Thymus (tissue), 11 donors: ENCODE results near the gene KCNQ4. TPM values are rescaled to one million over a fixed set of nuclear protein-coding genes. Genes with fewer than 3 reads are reported as not detected.

ENCODE experiments used
- DNase-seq, 9 donors: peaks; one replicate each; pipeline ENCODE4 v3.0.0-alpha.2; 2013; ENCODE audit warnings: low spot score in 9 of 9, low read depth in 6 of 9, missing footprints in 1 of 9
- H3K27ac ChIP-seq, 2 donors: one replicate each; pipeline ENCODE4 v1.5.1; 2013; ENCODE audit warnings: control low read depth in 1 of 2, low read depth in 1 of 2, low read length in 1 of 2, mild to moderate bottlenecking in 1 of 2, moderate library complexity in 1 of 2
- H3K27me3 ChIP-seq, 2 donors: one replicate each; pipeline ENCODE4 v1.5.1; 2013; ENCODE audit warnings: low read length in 1 of 2; ENCODE audit not compliant: control insufficient read depth in 2 of 2, insufficient read depth in 1 of 2
- H3K36me3 ChIP-seq, 2 donors: one replicate each; pipeline ENCODE4 v1.5.1; 2013; ENCODE audit warnings: low read length in 1 of 2, mild to moderate bottlenecking in 1 of 2, moderate library complexity in 1 of 2; ENCODE audit not compliant: control insufficient read depth in 2 of 2, insufficient read depth in 2 of 2
- H3K4me1 ChIP-seq, 2 donors: one replicate each; pipeline ENCODE4 v1.5.1; 2013; ENCODE audit warnings: low read length in 2 of 2; ENCODE audit not compliant: control insufficient read depth in 2 of 2, insufficient read depth in 2 of 2
- H3K4me3 ChIP-seq, 2 donors: one replicate each; pipeline ENCODE4 v1.5.1; 2013; ENCODE audit warnings: low read length in 2 of 2, control low read depth in 1 of 2, mild to moderate bottlenecking in 1 of 2
- H3K9me3 ChIP-seq, 2 donors: one replicate each; pipeline ENCODE4 v1.5.1; 2013; ENCODE audit warnings: low read length in 1 of 2, mild to moderate bottlenecking in 1 of 2; ENCODE audit not compliant: control insufficient read depth in 2 of 2, insufficient read depth in 1 of 2
- WGBS: extraction: QIAGEN DNeasy Blood & Tissue Kit; methylation state at CpG from one replicate; pipeline ENCODE4 v1.1.7; 2013; 5-methylcytosine and 5-hydroxymethylcytosine counted together
- polyA plus RNA-seq: library from polyadenylated mRNA; stranded (reverse); fragments of 200-250 nt; gene quantifications from one replicate; pipeline ENCODE4 v1.2.3, GENCODE V29; 2013
- total RNA-seq: library from RNA; stranded (reverse); fragments of 120-200 nt; gene quantifications from one replicate; pipeline ENCODE4 v1.2.4, GENCODE V29; 2013
- donor health status: healthy.

KCNQ4 gene
- total and polyA plus RNA-seq, 2 donors, result 0.47 to 1.1 TPM

DNA sequence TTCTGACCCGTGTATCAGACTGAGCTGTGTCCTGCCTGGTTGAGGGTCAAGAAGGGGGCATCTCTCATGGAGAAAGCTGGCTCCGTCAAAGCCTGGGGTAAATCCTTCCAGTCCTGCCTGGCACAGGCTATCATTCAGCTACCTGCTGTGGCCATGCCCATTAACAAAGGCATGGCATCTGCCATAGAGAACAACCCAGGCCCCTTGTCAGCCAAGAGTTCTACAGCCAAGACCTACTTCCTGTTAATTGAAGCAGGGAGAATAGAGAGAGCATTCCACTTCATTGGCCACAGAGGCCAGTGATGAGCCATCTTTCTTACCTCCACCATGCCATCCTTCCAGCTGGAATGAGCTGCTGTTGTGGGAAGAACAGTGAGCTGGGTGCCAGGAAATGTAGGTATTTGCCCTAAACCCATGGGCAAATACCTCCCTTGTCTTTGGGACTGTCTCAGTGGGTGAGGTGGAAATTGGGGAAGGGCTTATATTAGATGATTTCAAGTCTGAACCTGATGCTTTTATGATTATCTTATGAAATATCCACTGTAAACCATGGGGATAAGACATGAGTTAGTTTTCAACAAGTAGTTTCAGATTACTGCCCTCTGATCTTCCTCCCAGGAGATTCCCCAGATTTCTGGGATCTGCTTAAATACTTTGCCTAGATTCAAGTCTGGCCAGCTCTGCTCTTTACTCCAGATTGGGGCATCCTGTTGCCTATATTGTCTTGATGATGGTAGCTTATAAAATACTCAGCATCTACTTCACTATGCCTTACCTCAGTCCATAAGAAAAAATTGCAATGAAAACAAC lies 11.2 kb upstream of the KCNQ4 start:
- H3K9me3 ChIP-seq, result peaks cover 2 to 9% of the 10 kb centered on the region in 2 donors
- H3K27ac ChIP-seq, result no peak overlapping the region
- WGBS, result 97% methylated on average over 2 of the region's 2 CpGs
- peaks cover 0 to 9% of the 10 kb centered on the region in 2 donors for H3K4me1 ChIP-seq
- no peak overlapping the region for H3K4me3 ChIP-seq
- H3K27me3 ChIP-seq, result no peaks in the 10 kb centered on the region
- peaks cover 55 to 68% of the 10 kb centered on the region in 2 donors for H3K36me3 ChIP-seq
- DNase-seq, result no peak

DNA sequence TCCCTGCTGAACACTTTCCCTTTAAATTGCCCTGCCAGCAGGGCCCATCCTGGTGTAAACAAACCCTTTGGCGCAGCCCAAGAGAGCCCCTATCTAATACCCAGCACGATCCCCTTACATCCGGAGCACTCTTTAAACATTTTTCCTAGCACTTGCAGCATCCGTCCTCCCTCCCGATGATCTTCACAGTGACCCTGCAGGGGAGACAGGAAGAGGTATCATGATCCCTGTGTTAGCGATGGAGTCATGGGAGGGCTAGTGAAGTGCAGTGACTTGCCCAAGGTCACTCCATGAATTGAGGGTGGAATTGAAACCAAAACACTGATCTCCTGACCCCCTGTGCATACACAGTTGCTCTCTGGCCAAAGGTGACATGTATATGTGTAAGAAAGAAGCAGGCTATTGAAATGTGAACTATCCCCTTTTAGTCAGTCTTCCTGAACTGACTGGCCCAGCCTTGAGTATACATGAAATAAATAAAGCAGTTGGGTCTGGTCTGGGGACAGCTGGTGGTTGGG lies 9.8 kb upstream of the KCNQ4 start:
- H3K4me3 ChIP-seq, result no peak overlapping the region
- peaks cover 0 to 9% of the 10 kb centered on the region in 2 donors for H3K4me1 ChIP-seq
- peaks cover 2 to 9% of the 10 kb centered on the region in 2 donors for H3K9me3 ChIP-seq
- H3K27me3 ChIP-seq, result no peaks in the 10 kb centered on the region
- H3K36me3 ChIP-seq, result peaks cover 46 to 54% of the 10 kb centered on the region in 2 donors
- WGBS, result 93% methylated on average over 6 of the region's 6 CpGs
- no peak for DNase-seq
- H3K27ac ChIP-seq, result no peak overlapping the region

DNA sequence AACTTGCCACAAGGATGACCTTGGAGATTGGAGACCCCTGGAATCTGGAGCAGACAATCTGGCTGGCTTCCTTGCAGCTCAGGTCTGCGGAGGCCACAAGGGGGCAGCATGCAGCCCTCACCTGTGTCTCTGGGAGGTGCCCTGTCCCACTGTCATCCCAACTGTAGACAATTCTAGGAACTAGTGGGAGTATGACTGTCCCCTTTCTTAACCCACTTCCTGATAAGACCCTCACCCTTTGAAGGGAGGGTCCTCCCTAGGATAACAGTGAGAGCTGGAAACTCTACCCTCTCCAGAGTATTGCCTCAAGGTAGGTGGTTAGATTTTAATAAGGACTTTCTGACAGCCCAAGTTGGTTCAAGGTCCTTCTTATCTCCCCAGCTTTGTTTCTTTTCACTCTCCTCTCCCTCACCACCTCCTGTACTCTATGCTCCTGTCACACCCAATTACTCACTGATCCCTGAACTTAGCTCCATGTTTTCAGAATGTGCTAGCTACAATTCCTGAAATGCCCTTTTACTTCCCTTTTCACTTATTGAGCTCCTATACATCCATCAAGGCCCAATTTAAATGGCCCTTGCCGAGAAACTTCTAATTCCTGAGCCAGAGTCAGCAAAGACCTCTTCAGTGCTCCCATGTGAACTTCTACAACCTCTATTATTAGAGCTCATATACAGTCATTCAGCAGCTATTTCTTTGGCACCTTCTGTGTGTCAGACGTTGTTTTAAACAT lies 9.2 kb upstream of the KCNQ4 start:
- Histone ChIP-seq H3K4me1 (peaks cover 0 to 9% of the 10 kb centered on the region in 2 donors), H3K9me3 (peaks cover 2 to 9% of the 10 kb centered on the region in 2 donors), H3K4me3 (no peak overlapping the region), H3K27ac (no peak overlapping the region), H3K27me3 (no peaks in the 10 kb centered on the region), H3K36me3 (peaks cover 39 to 48% of the 10 kb centered on the region in 2 donors)
- peak in 4 of 9 donors; percentile 39 to 65 (median 58) for DNase-seq
- 49% methylated on average over 3 of the region's 3 CpGs for WGBS

DNA sequence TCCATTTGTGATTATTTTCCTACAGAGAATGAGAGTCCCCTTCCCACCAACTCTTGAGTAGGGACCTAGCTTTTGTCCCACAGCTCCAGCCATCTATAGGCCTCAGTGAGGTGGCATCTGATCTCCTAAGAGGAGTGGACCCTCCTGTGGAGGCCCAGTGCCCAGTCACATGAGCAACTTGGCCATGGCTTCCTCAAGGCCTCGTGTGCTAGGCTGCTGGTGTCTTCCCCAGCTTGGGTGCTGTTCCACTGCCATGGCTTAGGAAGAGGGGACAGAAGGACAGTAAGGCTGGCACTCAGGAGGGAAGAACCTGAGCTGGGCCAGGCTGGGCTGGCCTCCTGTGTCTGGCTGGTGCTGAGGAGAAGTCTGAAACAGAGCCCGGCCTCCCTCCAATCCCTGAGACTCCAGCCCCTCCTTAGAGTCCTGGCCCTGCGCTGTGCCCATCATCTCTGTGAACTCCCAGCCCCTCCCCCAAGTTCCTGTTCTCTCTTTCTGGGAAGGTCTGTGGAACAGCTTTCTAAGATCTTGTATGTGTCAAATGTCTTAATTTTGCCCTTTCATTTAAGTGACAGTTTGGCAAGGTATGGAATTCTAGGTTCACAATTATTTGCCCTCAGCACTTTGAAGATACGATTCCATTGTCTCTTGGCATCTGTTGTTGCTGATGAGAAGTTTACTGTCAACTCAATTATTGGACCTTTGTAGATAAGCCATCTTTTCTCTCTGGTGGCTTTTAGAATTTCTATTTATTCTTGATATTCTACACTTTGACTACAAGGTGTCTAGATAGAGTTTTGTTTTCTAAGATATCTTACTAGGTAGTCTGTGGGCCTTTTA lies 7.1 kb upstream of the KCNQ4 start:
- Histone ChIP-seq H3K9me3 (peaks cover 2 to 9% of the 10 kb centered on the region in 2 donors), H3K36me3 (peaks cover 22 to 29% of the 10 kb centered on the region in 2 donors), H3K27me3 (peaks cover under 1 to 4% of the 10 kb centered on the region in 2 donors), H3K27ac (no peak overlapping the region), H3K4me1 (no peaks in the 10 kb centered on the region), H3K4me3 (no peak overlapping the region)
- no peak for DNase-seq
- 99% methylated on average over 4 of the region's 4 CpGs for WGBS

DNA sequence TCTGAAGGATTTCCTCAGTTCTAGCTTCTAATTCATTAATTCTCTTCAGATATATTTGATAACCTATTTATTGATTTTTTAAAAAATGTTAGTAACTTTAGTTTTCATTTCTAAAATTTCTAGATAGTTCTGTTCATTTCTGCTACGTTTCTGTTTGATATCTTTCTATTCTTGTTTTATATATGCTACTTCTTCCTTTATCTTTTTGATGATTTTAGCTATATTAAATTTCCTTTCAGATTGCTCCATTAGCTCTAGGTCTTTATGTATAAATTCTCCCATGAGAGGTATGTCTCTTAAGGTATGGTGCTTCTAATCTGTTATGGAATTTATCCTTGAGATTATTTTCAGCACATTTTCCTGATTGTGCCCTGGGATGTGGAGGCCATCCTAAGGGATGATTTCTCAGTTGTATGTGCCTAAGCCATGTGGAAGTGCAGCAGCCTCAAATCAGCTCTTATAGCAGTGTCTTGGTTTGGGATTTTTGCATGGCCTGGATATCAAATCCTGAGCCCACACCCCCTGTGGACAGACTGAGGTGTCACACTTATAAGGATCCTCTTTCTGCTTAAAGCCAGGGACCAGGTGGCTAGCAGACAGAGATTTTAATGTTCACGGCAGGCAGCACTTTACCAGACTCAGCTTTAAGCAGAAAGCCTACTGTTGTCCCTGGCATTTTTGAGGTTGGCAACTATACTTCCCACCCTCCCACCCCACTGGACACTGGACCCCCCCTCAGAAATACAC lies 6.2 kb upstream of the KCNQ4 start:
- Histone ChIP-seq H3K4me3 (no peak overlapping the region), H3K27me3 (peaks cover 7 to 14% of the 10 kb centered on the region in 2 donors), H3K4me1 (no peaks in the 10 kb centered on the region), H3K9me3 (peaks cover 2 to 9% of the 10 kb centered on the region in 2 donors), H3K27ac (no peak overlapping the region), H3K36me3 (peaks cover 12 to 23% of the 10 kb centered on the region in 2 donors)
- no peak for DNase-seq
- WGBS, result 97% methylated on average over 2 of the region's 2 CpGs

DNA sequence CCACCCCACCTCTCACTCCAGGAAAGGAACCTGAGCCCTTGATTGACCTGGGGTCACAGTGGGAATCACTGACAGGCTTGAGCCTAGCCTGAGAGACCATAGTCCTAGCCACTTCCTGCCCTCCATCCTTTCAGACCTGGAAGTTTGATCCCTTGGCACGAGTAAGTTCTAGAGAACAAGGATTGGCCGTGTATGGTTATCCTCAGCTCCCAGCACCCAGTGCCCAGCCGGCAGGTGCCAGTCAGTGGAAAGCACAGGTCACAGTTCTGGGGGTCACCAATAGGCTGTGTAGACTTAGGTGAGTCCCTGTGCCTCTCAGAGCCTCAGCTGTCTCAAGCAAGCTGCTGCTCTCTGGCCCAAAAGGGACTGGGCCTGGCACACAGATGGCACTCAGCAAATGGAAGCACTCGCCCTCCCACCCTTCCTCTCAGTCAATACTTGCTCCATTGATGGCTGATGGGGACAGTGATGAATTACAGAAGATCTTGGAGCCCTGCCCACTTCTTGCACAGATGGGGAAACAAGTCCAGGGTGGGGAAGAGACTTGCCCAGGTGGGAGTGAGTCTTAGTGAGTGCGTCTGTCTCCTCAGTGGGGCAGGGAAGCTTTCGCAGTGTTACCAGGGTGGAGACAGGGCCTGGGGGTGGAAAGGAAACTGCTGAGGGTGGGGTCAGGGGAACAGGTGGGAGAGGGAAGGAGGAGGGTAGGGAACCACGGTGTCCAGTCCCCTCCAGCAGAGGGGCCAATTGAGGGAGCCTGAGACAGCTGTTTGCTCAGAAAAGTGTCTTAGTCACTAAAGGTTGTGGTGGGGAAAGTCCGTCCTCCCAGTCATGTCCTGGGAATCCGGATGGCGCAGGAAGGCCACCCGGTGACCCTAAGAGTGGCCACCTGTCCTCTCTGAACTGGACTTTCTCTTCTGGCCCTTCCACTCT lies 2.6 kb upstream of the KCNQ4 start:
- peaks cover 30 to 43% of the 10 kb centered on the region in 2 donors for H3K27me3 ChIP-seq
- H3K4me3 ChIP-seq, result no peak overlapping the region
- H3K27ac ChIP-seq, result no peak overlapping the region
- 85% methylated on average over 11 of the region's 11 CpGs for WGBS
- peaks cover 9 to 10% of the 10 kb centered on the region in 2 donors for H3K4me1 ChIP-seq
- peaks cover 7 to 9% of the 10 kb centered on the region in 2 donors for H3K36me3 ChIP-seq
- H3K9me3 ChIP-seq, result peaks cover 2 to 8% of the 10 kb centered on the region in 2 donors
- no peak for DNase-seq

DNA sequence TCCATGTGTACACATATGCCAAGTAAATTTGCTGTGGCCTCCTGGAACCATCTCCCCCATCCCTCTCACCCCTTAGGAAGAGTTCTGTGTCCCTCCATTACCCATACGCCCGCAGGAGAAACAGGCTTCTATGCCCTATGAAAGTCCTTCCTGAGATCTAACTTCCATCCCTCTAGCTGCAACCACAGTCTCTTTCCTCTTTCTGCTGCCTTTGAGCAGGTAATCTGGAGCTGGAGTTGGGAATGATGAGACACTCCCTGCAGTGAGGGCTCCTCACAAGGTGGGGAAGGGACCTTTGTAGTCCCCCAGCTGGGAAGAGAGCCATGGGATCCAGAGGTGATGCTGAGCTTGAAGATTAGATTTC lies 2.0 kb upstream of the KCNQ4 start:
- no peak for DNase-seq
- 96% methylated on average over 2 of the region's 2 CpGs for WGBS
- Histone ChIP-seq H3K9me3 (peaks cover 0 to 1% of the 10 kb centered on the region in 2 donors), H3K27ac (no peak overlapping the region), H3K36me3 (peaks cover under 1 to 3% of the 10 kb centered on the region in 2 donors), H3K27me3 (peaks cover 30 to 48% of the 10 kb centered on the region in 2 donors), H3K4me1 (peaks cover 10 to 12% of the 10 kb centered on the region in 2 donors), H3K4me3 (no peak overlapping the region)
